ENCODE data around the gene ZC3H18. TPM values are rescaled to one million over a fixed set of nuclear protein-coding genes. Genes with fewer than 3 reads are reported as not detected.

ZC3H18 gene
- total and polyA plus RNA-seq, 2 of the 4 experiments (the other 2 are of a cell fraction), result 3.4 to 21.3 TPM

DNA sequence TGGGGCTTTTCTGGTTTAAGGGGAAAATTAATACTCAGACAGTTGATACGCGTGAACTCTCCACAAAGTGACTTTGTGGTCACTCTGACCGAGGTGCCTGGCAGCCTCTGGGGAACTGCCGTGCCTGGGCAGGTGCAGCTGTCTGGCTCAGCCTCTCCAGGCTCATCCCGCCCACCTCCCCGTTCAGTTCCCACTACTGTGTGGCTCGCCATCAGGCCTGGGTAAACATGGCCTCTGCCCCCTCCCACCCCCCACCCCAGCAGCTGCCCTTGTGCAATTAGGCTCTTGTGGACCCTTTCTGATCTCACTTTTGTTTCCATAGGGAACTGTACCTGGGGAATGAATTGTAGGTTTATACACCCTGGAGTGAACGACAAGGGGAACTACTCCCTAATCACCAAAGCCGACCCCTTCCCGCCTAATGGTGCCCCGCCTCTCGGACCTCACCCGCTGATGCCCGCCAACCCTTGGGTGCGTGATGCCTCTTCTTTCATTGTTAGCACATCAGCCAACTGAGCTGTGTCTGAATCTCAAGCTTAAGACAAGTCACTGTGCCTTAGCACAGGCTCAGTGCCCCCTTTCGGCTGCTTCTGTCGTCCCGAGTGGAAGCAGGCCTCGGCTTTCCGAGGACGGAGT lies 27.8 kb downstream of the ZC3H18 start:
- no peak overlapping the region for H3K4me2 ChIP-seq (ENCODE audit: low read depth, low read length)
- H2BK15ac ChIP-seq (ENCODE audit: low read depth, low read length), result no peak overlapping the region
- POLR2A ChIA-PET (ENCODE audit: unreplicated experiment), result no interaction called here
- H3K4me1 ChIP-seq (ENCODE audit: control insufficient read depth, insufficient read depth, low read length), result no peaks in the 10 kb centered on the region
- dilution Hi-C loops (cut with HindIII; ENCODE audit: low sequenced_read_pairs, unreplicated experiment), result no loop called here
- no TSS peak for BruUV-seq (replicated peaks)
- no peak overlapping the region for H3K4me3 ChIP-seq (ENCODE audit: insufficient read depth, low read depth, low read length)
- H4K5ac ChIP-seq (ENCODE audit: low read depth, low read length), result no peak overlapping the region
- peaks cover 11% of the 10 kb centered on the region for H3K9me1 ChIP-seq (ENCODE audit: insufficient read depth, low read length)
- ATAC-seq (ENCODE audit: low read depth) (no peak), DNase-seq (no peak)
- H2AK9ac ChIP-seq (replicated peaks; ENCODE audit: low read depth, low read length, poor library complexity), result no peak overlapping the region
- WGBS, 2 experiments (ENCODE audit: extremely low coverage in 2 of 2, insufficient read length in 1 of 2), result 95% methylated on average over 3 of the region's 21 CpGs; no CpG with 5 or more reads in 1 of the 2 experiments
- no peak overlapping the region for H3K23ac ChIP-seq (ENCODE audit: low read depth, low read length)
- peaks cover 10 to 61% of the 10 kb centered on the region in 2 experiments for H3K79me1 ChIP-seq (ENCODE audit: low read depth in 1 of 2, low read length in 2 of 2)
- peaks cover 54% of the 10 kb centered on the region for H3K36me3 ChIP-seq (ENCODE audit: control insufficient read depth, insufficient read depth, low read length)
- no peak overlapping the region for H4K8ac ChIP-seq (ENCODE audit: low read depth in 2 of 2, low read length in 2 of 2)
- TF ChIP-seq POLR2A (IDR thresholded peaks at IDR 0.05; ENCODE audit: low read depth, low read length) (no peak), RFX5 (IDR thresholded peaks at IDR 0.05; ENCODE audit: low read depth, low read length) (no peak), MAFK (IDR thresholded peaks at IDR 0.05; ENCODE audit: low read depth, low read length) (no peak), RAD21 (IDR thresholded peaks at IDR 0.05; ENCODE audit: low read length) (no peak), RCOR1 (IDR thresholded peaks at IDR 0.05; ENCODE audit: insufficient replicate concordance, low read length) (no peak), CHD1 (IDR thresholded peaks at IDR 0.05; ENCODE audit: low read depth, low read length) (no peak), BHLHE40 (IDR thresholded peaks at IDR 0.05; ENCODE audit: low read depth, low read length) (no peak)
- TF ChIP-seq, protein P1, sequence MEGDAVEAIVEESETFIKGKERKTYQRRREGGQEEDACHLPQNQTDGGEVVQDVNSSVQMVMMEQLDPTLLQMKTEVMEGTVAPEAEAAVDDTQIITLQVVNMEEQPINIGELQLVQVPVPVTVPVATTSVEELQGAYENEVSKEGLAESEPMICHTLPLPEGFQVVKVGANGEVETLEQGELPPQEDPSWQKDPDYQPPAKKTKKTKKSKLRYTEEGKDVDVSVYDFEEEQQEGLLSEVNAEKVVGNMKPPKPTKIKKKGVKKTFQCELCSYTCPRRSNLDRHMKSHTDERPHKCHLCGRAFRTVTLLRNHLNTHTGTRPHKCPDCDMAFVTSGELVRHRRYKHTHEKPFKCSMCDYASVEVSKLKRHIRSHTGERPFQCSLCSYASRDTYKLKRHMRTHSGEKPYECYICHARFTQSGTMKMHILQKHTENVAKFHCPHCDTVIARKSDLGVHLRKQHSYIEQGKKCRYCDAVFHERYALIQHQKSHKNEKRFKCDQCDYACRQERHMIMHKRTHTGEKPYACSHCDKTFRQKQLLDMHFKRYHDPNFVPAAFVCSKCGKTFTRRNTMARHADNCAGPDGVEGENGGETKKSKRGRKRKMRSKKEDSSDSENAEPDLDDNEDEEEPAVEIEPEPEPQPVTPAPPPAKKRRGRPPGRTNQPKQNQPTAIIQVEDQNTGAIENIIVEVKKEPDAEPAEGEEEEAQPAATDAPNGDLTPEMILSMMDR (conservative IDR thresholded peaks at IDR 0.05; ENCODE audit: low read depth, low read length), result no peak
- H3K18ac ChIP-seq (ENCODE audit: low read depth, low read length), result no peak overlapping the region
- no peak overlapping the region for H4K91ac ChIP-seq (ENCODE audit: insufficient read depth, low read depth, low read length)
- in situ Hi-C loops (cut with MboI; ENCODE audit: low sequenced_read_pairs), result no loop called here
- H2BK120ac ChIP-seq (ENCODE audit: low read depth, low read length), result no peak overlapping the region
- H3K14ac ChIP-seq (replicated peaks; ENCODE audit: low read depth, low read length), result no peak overlapping the region
- H3K27me3 ChIP-seq (ENCODE audit: control insufficient read depth, insufficient read depth, low read length), result no peaks in the 10 kb centered on the region
- H3K9ac ChIP-seq (ENCODE audit: low read depth, low read length), result no peak overlapping the region
- H2BK20ac ChIP-seq (ENCODE audit: low read depth, low read length), result no peak overlapping the region
- no peak overlapping the region for H3K27ac ChIP-seq (ENCODE audit: insufficient read depth, low read length)
- intact Hi-C loops (cut with micrococcal nuclease), result no loop called here
- H2BK5ac ChIP-seq (ENCODE audit: low read depth, low read length, poor library complexity, severe bottlenecking), result no peak overlapping the region
- no peak overlapping the region for H2AFZ ChIP-seq (replicated peaks; ENCODE audit: low read length, poor library complexity)
- H2AK5ac ChIP-seq (ENCODE audit: low read depth, low read length), result no peak overlapping the region
- peaks cover 29% of the 10 kb centered on the region for H4K20me1 ChIP-seq (ENCODE audit: insufficient read depth, low read length)
- CTCF ChIA-PET, result no interaction called here
- H3K56ac ChIP-seq (ENCODE audit: extremely low read depth, insufficient read depth, low read length), result no peak overlapping the region
- no peak overlapping the region for H3K4ac ChIP-seq (ENCODE audit: low read depth, low read length)
- H3K9me3 ChIP-seq (ENCODE audit: control insufficient read depth, insufficient read depth, low read length), result no peaks in the 10 kb centered on the region
